ENCODE measurements around the gene PRR18. TPM values are rescaled to one million over a fixed set of nuclear protein-coding genes. Genes with fewer than 3 reads are reported as not detected.
A peak's percentile ranks its signal among the peaks of the same experiment; 100 is the strongest.
"Not testable (repeated sequence)": the region's sequence is repeated elsewhere in the genome, so short reads cannot be mapped to it uniquely, and the experiment has no call there.

PRR18 gene, protein sequence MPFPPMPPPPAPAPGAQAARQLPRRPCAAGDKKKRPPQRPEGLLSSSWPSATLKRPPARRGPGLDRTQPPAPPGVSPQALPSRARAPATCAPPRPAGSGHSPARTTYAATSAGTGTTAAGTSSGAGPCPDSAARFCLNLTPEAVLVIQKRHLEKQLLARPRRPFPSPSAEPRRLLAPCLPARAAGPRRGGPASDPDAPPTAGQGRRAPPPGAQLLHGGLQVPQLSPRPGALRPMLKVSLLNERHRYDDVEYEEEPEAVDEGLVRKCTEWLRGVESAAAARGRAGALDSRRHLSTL
- total RNA-seq (2014; rRNA removed; shearing (Covaris generic)): not detected in 2 replicates

DNA sequence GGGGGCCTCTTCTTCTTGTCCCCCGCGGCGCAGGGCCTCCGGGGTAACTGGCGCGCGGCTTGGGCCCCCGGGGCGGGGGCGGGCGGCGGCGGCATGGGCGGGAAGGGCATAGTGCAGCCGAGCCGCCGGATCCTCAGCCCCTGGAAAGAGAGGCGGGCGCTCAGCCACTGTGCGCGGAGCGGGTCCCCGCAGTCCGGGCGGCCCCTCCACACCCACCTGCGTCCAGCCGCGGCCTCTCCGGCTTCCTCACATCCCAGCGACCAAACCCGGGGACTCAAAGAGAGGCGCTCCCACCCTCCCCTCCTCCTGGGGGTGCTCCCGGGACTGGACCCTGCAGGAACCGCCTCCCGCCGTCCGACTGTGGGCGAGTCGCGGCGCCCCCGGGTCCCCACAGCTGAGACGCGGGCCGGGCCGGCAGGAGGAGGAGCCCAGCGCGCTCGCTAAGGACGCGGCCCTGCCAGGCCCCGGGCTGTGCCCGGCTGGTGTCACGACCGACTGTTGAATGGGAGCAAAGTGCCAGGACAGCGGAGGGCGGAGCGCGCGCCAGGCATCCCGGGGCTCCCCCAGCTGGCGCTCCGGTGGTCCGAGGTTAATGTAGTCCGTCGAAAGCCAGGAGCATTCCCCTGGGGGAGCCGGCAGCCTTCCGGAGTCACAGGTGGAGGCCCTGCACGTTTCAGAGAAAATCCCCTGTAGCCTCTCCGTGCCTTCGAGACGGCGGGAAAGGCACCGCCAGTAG, at the start of gene PRR18:
Gene PRR18, minus strand, starts transcription at position 360 of the 736 bp plus-strand sequence. Its CDS starts 250 bp downstream, at position 110.
- DNase-seq (ENCODE audit: low read depth): no peak

- no peak for DNase-seq (ENCODE audit: low read depth)
Observed at GRCh38 chr6:166355552-166355951, 47.4 kb upstream of the PRR18 start.

DNA sequence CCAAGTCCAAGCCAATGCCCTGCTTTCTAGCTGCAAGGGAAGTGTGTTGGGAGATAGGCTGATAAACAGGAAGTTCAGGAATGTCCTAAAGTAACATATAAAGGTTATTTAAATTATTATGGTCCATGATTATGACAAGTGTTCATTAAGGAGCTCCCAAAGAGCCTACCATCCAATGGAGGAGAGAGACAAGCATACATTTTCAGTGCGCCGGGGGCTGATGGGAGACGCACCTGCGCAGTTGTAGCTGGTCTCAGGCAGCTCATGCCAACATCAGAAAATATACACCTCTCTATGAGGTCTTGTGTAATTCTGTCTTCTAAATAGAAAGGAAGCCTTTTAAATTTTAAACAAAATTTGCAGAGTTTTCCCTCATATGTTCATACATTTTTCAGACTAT, 46.8 kb upstream of the PRR18 start:
- no peak for DNase-seq (ENCODE audit: low read depth)

DNA sequence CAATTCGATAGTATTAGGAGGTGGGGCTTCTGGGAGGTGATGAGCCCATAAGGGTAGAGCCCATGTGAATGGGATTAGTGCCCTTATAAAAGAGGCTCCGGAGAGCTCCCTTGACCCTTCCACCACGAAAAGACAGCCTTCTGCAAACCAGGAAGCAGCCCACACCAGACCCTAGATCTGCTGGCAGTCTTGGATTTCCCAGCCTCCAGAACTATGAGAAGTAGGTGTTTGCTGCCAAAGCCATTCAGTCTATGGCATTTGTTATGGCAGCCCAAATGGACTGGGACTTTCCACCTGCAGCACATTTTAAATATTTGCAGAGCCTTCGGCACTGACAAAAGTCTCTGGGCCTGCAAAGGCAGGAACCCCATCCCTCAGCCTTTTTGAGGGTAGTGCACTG, 46.0 kb upstream of the PRR18 start:
- DNase-seq (ENCODE audit: low read depth): no peak

GRCh38 chr6:166353507-166353906, 45.3 kb upstream of the PRR18 start:
- no peak for DNase-seq (ENCODE audit: low read depth)

DNA sequence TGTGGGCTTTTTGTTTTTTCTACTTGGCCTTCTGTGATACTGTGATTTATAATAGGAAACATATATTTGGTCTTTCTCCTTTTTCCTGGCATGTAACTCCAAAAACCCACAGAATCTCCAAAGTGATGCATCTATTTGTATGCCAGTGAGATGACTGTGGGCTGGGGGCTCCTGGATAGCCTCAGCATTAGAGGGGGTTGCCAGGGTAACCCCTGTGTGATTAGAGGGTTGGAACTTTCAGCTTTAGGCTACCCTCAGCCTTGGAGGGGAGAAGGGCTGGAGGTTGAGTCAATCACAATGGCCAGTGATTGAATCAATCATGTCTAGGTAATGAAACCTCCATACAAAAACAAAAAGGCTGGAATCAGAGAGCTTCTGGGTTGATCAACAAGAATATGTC, 44.7 kb upstream of the PRR18 start:
- DNase-seq (ENCODE audit: low read depth): no peak

GRCh38 chr6:166351715-166352285, 43.6 kb upstream of the PRR18 start:
- peak; percentile 6 for DNase-seq (ENCODE audit: low read depth)

- DNase-seq (ENCODE audit: low read depth): no peak
Observed at GRCh38 chr6:166348305-166348949, 40.2 kb upstream of the PRR18 start.

DNA sequence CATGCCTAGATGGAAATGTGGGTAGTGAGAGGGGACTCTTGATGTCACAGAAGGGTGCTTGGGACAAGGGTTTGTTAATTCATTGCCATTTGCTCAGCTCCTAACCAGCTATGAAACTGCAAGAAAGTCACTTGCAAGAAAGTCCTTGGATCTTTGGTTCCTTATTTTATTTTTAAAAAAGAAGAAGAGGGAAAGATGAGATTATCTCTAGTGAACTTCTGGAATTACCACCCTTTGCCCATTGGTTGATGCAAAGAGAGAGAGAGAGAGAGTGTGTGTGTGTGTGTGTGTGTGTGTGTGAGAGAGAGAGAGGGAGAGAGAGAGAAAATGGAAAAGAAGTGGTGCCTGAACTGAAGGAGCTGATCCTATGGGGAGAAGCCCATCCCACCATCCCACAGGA, 38.8 kb upstream of the PRR18 start:
- no peak for DNase-seq (ENCODE audit: low read depth)

DNA sequence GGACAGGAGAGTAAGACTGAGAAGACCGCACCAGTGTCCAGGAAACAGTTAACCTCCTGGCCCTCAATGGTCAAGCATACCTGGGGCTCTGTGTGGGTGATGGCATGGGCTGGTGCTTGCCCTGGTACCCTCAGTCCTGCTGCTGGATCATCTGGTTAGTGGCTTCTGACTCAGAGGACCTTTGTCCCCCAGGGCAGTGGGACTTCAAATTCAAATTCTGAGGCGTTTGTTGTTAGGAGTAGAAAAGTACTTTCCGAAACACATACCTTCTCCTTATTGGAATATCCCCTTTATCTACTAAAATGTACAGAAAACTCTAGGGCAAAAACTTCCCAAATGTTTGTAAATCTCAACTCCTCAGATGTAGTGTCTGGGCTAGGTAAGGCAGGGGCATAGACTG, 38.3 kb upstream of the PRR18 start:
- DNase-seq (ENCODE audit: low read depth): no peak

DNA sequence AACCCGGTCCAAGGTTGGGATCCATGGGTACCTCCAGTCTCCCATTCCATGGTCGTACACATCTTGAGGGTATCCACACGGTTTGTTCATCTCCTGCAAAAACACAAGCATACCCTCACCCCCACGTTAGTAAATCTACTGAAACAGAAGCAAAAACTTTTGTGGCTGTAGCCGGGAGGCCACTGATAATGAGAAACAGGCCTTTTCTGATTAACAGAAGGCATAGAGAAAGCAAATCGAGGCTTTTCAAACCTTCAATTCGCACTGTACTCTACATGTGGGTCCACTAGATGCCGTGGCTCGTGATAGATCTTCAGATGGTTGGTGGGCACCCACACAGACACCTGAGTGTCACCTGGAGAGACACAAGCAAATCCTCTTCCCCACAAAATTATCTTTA, 37.5 kb upstream of the PRR18 start:
- DNase-seq (ENCODE audit: low read depth): not testable (repeated sequence)

DNA sequence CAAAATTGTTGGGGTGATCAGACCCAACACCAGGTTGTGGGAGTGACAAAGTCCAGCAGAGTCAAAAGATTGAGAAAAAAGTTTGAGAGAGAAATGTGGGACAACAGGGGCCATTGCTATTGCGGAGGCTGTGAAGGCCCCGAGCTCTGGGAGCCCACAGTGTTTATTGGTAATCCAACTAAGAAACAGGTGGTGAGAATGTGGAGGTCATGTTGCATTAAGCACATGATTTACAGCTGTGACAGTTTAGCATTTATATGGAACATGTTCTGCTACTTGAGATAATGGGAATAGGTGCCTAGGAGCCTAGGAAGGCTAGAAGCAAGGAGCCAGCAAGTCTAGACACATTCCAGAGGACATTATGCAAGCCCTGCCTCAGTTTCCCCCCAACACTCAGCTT, 36.7 kb upstream of the PRR18 start:
- DNase-seq (ENCODE audit: low read depth): not testable (repeated sequence)

GRCh38 chr6:166344240-166344639, 36.0 kb upstream of the PRR18 start:
- no peak for DNase-seq (ENCODE audit: low read depth)

GRCh38 chr6:166343150-166343487, 34.9 kb upstream of the PRR18 start:
- DNase-seq (ENCODE audit: low read depth): no peak

DNA sequence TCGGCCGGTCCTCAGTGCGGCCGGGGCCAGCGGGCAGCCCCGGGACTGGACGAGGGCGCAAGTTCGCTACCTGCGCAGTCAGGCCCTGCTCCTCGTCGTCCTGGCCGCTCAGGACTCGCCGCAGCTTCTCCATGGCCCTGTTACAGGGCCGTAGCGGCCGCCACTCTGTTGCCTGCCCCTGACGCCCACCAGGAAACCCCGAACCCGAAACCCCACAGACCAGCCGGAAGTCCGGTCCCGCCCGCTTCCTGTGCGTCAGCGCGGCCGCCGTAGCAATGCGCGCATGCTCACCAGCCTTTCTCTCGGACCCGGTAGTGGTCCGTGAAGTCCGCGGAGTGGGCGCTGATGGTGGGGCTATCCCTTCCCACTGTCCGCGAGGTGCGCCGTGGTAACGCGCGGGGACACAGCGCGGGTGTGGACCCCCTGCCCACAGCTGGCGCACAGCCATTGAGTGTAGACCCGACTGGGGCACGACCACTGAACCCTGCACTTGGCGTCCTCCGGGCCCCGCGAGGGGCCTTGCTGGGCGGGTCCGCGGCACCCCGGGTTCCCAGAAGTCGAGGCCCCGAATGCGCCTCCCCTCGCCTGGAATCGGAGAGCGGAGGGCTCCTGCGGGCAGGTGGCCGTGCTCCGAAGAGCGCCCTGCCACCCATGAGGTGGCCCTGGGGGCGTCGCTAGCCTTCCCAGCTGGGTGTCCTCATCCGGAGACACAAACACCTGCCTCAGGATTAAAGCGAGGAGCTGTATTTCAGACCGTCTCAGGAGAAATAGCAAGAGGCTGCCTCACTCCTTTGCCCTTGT, 34.4 kb upstream of the PRR18 start, which contains the start of gene SFT2D1:
Gene SFT2D1, minus strand, starts transcription at position 197 of the 801 bp plus-strand sequence. Its CDS starts 64 bp downstream, at position 133.
- DNase-seq (ENCODE audit: low read depth): peak; percentile 81

DNA sequence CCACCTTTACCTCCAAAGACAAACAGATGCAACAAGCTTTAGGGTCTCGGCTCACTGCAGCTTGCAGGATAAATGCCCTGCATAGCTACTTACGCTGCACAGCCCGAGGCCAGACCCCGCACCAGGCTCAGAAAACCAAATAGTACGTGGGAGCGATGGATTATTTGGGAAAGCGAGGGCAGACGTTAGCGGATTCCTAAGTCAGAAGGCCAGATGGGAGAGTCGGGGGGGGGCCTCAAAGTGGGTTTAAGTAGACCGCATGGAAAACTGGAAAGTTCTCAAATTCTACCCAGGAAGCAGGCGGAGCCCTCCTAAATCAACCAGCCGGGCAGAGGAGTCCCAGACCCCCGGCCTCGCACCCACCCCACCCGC, 33.8 kb upstream of the PRR18 start:
- DNase-seq (ENCODE audit: low read depth): peak; percentile 22

DNA sequence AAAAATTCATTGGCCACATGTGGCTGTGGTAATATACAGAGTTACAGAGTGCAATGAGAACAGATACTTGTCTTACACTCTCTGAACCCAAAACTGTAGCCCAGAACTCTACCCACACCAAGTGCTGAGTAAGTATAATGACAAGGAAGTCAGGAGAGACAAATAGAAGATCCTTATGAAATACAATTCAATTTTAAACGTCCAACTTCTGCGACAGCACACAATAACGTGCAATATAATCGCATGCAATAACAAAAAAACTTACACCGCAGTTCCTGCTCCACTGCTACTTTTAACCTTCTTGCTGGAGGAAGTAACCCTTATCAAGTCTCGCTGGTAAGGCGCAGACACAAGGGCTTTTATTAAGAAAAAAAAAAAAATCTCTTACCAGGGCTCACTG, 33.3 kb upstream of the PRR18 start:
- no peak for DNase-seq (ENCODE audit: low read depth)

- DNase-seq (ENCODE audit: low read depth): no peak
Observed at GRCh38 chr6:166338854-166339253, 30.7 kb upstream of the PRR18 start.

DNA sequence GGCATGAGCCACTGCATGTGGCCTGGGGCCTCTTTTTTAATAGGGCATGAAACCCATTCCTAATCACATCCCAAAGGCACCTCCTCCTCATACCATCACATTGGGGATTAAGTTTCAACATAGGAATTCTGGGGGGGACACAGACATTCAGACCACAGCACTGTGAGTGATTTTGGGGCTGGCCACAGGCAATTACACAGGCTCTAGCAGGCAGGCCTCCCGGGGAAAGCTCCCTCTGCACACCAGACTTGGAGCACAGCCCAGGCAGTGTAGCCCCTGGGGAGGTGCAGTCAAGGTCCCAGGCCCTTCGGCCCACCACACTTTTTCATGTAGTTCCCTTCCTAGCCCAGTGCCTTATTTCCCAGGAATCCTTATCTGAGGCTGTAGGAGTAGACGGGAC, 28.7 kb upstream of the PRR18 start:
- no peak for DNase-seq (ENCODE audit: low read depth)

DNA sequence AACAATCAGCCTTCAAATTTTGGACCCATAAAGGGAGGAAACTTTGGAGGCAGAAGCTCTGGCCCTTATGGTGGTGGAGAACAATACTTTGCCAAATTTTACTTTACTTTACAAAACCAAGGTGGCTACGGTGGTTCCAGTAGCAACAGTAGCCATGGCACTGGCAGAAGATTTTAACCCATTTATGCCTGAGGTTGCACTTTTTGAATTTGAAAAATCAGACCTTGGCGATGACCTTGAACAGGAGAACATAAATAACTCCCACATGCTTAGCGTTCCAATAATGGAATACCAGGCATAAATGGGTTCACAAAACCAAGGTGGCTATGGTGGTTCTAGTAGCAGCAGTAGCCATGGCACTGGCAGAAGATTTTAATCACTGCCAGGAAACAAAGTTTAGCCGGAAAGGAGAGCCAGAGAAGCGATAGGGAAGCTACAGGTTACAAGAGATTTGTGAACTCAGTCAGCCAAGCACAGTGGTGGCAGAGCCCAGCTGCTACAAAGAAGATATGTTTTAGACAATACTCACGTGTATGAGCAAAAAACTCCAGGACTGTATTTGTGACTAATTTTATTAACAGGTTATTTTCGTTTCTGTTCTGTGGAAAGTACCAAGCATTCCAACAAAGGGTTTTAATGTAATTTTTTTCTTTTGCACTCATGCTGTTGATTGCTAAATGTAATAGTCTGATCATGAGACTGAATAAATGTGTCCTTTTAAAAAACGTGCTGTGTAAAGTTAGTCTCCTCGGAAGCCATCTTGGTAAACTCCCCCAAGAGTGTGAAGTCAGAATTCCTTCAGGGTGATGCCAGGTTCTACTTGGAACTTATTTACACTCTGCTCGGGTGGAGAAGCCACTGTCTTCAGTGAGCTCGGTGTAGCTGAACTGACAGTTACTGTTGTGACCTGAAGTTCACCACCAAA, 27.4 kb upstream of the PRR18 start:
- DNase-seq (ENCODE audit: low read depth): no peak

- DNase-seq (ENCODE audit: low read depth): no peak
Observed at GRCh38 chr6:166334878-166335277, 26.7 kb upstream of the PRR18 start.

All from M059J (cell line).